Midbrain (tissue), 1 donor: ENCODE measurements around the gene NSD2.
"Not testable (repeated sequence)": the region's sequence is repeated elsewhere in the genome, so short reads cannot be mapped to it uniquely, and the experiment has no call there.

Source experiments
- DNase-seq: peaks from one replicate; lab custom pipeline; 2025; lab: John Stamatoyannopoulos, UW

NSD2 gene

DNA sequence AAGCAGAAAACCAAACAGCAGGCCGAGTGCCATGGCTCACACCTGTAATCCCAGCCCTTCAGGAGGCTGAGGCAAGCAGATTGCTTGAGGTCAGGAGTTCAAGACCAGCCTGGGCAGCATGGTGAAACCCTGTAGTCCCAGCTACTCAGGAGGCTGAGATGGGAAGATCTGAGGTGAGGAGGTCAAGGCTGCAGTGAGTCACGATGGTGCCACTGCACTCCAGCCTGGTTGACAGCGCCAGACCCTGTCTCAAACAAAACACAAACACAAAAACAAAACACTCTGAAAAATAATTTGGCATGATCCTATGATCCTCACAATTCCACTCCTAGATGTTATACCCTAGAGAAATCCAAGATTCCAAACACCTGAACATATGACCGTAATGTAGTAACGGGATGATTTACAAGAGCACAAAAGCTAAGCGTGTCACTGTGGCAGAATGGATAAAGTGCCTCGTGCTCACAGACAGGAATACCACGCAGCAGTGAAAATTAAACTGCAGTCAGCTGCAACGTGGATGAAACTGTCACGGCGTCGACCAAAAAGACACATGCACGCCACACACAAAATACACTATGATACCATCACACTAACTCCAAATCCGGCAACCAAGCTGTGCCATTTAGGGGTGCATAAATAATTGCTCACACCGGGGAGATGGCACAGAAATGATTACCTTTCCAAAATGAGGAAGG lies 135.9 kb downstream of the NSD2 start:
- DNase-seq, result no peak

DNA sequence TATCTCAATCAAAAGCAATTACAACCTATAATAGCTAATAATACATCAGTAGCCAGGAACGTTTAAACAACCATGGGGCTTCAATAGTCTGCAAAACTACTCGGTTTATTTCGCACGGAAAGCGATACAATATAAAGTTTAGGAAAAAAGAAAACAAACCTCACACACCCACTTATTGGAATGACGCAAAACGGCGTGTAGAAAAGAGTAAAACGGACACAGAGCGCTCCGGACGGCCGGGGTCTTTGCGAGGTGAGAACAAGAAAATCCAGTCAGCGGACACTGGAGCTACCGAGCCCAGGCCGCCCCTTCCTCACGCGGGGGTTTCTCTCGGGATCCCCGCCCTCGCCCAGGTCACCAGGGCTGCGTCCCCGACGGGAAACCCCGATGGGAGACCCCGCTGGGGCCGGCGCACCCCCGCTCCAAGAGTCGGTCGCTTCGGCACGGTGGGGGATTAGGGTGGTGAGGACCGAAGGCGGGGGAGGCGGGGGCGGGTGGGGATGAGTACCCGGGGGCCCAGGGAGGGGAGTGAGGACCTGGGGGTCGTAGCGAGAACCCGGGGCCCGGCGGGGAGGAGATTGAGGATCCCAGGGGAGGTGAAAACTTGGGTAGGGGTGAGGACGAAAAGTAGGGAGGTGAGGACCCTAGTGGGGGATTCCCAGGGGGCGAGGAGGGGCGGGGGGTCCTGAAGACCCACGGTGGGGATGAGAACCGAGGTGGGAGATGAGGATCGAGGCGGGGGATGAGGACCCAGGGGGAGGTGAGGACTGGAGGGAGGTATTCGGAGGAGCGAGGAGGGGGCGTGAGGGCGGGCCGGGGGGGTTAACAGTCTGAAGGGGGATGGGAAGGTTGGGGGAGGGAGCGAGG lies 136.8 kb downstream of the NSD2 start:
- no peak for DNase-seq

DNA sequence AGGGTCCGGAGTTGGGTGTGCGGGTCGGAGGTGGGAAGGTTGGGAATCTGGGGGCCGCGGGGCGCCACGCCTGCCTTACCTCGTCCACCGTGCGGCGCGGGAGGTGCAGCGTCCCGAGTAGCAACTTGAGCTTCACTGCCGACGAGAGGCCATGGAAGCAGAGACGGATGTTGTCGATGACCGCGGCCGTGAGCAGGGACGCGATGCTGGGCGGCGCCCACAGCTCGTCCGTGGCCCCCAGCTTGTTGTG lies 137.4 kb downstream of the NSD2 start:
- DNase-seq, result no peak

DNA sequence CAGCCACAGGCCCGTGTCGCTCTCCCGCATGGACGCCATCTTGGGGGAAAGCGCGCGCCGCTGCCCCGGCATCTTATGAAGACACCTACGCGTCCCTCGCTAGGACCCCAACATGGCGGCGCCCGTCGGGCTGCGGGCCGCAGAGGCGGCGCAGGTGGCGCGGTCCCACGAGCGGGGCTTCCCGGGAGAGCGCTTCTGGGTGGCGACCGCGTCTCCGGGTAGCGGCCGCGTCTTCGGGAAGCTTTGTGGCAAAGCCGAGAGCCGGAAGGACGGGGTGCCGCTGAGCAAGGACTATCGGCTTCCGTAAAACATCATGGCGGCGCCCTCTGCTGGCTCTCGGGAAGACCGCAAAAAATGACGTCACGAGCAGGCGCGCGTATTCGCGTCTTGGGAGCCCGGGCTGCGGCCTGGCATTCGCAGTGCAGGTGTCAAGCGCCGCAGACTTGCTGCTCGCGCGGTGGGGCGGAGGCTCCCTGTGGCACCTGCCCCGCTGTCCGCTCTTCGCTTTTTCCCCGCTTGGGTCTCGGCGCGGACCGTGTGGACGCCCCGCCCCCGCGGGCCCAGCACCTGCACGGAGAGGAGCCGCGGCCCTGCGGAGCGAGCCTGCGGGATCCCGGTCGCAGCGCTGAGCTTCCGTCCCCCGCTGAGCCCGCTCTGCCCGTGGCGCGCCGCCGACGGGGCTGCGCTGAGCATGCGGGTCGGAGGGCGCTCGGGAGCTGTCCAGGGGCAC lies 137.9 kb downstream of the NSD2 start, which contains the start of gene NELFA:
Gene NELFA, minus strand, starts transcription at position 54 of the 730 bp plus-strand sequence. Its CDS starts 15 bp downstream, at position 39.
- DNase-seq, result peak; percentile 96

DNA sequence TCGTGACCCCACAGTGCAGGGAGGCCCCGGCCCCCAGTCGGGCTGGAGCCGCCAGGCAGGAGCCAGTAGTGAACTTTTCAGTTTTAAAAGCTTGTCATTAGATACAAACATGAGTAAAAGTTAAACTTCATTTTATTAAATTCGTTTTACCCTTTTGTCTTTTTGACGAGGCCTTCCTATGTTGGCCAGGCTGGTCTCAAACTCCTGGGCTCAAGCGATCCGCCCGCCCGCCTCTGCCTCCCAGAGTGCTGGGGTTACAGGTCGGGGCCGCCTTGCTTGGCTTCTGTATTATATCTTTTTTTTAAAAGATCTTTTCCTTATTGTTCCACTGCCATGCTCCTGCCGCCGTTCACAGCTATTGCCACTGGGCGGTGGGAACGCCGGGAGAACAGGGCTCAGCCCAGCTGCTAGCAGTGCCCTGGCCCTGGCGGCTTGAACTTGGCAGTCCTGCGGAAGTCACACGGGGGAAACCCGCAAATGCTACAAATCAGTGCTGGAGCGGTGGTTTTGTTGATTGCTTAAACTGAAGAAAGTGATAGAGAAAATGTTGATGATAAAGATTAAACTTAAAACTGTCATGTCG lies 138.5 kb downstream of the NSD2 start:
- DNase-seq, result peak; percentile 66

DNA sequence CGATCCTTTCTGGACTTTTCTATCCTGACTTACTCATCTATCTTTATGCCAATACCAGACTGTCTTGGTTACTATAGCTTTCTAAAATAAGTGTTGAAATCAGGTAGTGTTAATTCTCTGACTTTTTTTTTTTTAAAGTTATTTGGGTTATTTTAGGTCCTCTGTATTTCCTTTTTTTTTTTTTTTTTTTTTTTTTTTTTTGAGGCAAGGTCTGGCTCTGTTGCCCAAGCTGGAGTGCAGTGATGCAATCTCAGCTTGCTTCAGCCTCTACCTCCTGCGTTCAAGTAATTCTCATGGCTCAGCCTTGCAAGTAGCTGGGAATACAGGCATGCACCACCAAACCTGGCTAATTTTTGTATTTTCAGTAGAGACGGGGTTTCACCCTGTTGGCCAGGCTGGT lies 140.4 kb downstream of the NSD2 start:
- DNase-seq, result no peak

DNA sequence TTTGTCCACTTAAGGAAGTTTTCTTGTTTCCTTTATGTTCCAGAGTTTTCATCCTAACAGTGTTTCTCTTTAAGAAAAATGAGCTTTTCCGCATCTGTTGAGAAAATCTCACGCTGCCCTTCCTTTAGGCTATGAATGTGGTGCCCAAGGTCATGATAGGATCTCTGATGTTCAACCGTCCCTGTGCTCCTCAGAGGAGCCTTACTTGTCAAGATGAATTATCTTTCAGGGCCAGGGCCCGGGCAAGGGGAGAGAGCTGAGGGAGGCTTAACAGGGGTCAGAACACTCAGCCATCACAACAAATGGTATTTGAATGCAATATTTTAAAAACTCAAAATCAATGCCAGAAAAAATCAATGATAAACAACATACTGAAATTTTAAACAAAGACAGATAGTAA lies 143.8 kb downstream of the NSD2 start:
- DNase-seq, result no peak

DNA sequence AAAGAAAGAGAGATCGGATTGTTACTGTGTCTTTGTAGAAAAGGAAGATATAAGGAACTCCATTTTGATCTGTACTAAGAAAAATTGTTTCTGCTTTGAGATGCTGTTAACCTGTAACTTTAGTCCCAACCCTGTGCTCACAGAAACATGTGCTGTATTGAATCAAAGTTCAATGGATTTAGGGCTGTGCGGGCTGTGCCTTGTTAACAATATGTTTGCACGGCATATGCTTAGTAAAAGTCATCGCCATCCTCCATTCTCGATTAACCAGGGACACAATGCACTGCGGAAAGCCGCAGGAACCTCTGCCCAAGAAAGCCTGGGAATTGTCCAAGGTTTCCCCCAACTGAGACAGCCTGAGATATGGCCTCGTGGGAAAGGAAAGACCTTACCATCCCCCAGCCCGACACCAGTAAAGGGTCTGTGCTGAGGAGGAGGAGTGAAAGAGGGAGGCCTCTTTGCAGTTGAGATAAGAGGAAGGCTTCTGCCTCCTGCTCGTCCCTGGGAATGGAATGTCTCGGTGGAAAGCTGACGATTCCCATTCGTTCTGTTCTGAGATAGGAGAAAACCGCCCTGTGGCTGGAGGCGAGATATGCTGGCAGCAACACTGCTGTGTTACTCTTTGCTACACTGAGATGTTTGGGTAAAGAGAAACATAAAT lies 150.3 kb downstream of the NSD2 start:
- not testable (repeated sequence) for DNase-seq

DNA sequence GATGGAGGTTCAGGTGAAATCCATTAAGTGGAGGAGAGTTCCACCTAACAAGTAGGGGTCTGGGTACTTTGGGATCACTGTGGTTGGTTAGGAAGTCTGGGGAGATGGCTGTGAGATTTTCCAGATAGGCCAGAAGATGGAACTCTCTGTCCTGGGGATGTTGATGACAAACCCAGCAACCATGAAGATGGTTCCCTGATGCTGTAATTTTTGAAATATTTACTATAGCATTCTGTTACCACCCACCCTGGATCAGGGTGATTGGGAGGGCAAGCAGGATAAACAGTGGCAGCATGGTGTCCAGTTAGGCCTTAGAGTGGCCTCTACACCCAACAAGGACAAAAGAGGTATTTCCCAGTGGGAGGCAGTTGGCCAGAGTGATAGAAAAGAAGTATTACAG lies 153.5 kb downstream of the NSD2 start:
- DNase-seq, result no peak

DNA sequence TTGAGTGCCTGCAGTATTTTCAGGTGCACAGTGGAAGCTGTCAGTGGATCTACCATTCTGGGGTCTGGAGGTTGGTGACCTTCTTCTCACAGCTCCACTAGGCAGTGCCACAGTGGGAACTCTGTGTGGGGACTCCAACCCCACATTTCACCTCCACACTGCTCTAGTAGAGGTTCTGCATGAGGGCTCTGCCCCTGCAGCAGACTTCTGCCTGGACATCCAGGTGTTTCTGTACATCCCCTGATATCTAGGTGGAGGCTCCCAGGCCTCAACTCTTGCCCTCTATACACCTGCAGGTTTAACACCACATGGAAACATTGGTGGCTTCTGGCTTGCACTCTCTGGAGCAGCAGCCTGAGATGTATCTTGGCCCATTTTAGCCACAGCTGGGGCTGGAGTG lies 154.6 kb downstream of the NSD2 start:
- DNase-seq, result no peak

DNA sequence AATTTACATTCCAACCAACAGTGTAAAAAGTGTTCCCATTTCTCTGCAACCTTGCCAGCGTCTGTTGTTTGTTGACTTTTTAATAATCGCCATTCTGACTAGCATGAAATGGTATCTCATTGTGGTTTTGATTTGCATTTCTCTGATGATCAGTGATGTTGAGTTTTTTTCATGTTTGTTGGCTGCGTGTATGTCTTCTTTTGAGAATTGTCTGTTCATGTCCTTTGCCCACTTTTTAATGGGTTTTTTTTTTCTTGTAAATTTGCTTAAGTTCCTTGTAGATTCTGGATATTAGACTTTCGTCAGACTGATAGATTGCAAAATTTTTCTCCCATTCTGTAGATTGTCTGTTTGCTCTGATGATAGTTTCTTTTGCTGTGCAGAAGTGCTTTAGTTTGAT lies 155.9 kb downstream of the NSD2 start:
- DNase-seq, result not testable (repeated sequence)

DNA sequence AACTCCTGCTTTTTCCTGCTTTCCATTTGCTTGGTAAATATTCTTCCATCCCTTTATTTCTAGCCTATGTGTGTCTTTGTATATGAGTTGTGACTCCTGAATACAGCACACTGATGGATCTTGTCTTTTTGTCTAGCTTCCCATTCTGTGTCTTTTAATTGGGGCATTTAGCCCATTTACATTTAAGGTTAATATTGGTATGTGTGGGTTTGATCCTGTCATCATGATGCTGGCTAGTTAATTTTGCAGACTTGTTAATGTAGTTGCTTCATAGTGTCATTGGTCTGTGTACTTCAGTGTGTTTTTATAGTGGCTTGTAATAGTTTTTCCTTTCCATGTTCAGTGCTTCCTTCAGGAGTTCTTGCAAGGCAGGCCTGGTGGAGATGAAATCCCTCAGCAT lies 160.0 kb downstream of the NSD2 start:
- not testable (repeated sequence) for DNase-seq
